HEK293 (cell line): ENCODE measurements around the gene SHC4.

ENCODE experiments used
- FEZF1 ChIP-seq: fragments of 450-650 bp; formaldehyde crosslinking; IDR thresholded peaks from 2 replicates; pipeline ENCODE4 v1.5.1; 2016; ENCODE audit warnings: missing biosample characterization, missing genetic modification characterization
- HOXD13 ChIP-seq: sonication (generic); formaldehyde crosslinking; IDR thresholded peaks from 2 replicates; pipeline ENCODE4 v1.8.0; 2022; ENCODE audit warnings: missing genetic modification reagents, borderline replicate concordance
- PRDM1 ChIP-seq: fragments of 450-650 bp; formaldehyde crosslinking; IDR thresholded peaks from 2 replicates; pipeline ENCODE4; 2016; ENCODE audit warnings: missing biosample characterization, missing genetic modification characterization
- PRDM4 ChIP-seq: fragments of 450-650 bp; formaldehyde crosslinking; IDR thresholded peaks from 2 replicates; pipeline ENCODE4 v1.5.1; 2017; ENCODE audit warnings: missing biosample characterization, missing genetic modification characterization
- REST ChIP-seq: fragments of 450-650 bp; formaldehyde crosslinking; IDR thresholded peaks from 2 replicates; pipeline ENCODE4 v1.5.1; 2016; ENCODE audit warnings: missing biosample characterization, missing genetic modification characterization
- SP7 ChIP-seq: fragments of 450-650 bp; formaldehyde crosslinking; IDR thresholded peaks from 2 replicates; pipeline ENCODE4 v1.5.1; 2016; ENCODE audit warnings: missing biosample characterization, missing genetic modification characterization
- TCF7L2 ChIP-seq: IDR thresholded peaks from 2 replicates; pipeline ENCODE4 v1.6.1; 2011; ENCODE audit warnings: low read depth, mild to moderate bottlenecking, inconsistent platforms, low read length, moderate library complexity, borderline replicate concordance
- ZBTB17 ChIP-seq: fragments of 450-650 bp; formaldehyde crosslinking; IDR thresholded peaks from 2 replicates; pipeline ENCODE4 v1.5.1; 2016; ENCODE audit warnings: missing biosample characterization, missing genetic modification characterization
- ZBTB26 ChIP-seq: fragments of 450-650 bp; formaldehyde crosslinking; optimal IDR thresholded peaks from 2 replicates; pipeline ENCODE3; 2016; ENCODE audit warnings: missing biosample characterization, mild to moderate bottlenecking, missing genetic modification characterization
- ZBTB44 ChIP-seq: fragments of 450-650 bp; IDR thresholded peaks from 2 replicates; pipeline ENCODE4 v1.5.1; 2018; ENCODE audit warnings: missing biosample characterization, mild to moderate bottlenecking, missing genetic modification characterization
- ZIC2 ChIP-seq: fragments of 450-650 bp; formaldehyde crosslinking; IDR thresholded peaks from 2 replicates; pipeline ENCODE4 v1.5.1; 2016; ENCODE audit warnings: missing biosample characterization, missing genetic modification characterization
- ZNF140 ChIP-seq: fragments of 450-650 bp; formaldehyde crosslinking; IDR thresholded peaks from 2 replicates; pipeline ENCODE4 v1.5.1; 2016; ENCODE audit warnings: missing biosample characterization, missing genetic modification characterization
- ZNF157 ChIP-seq: fragments of 450-650 bp; formaldehyde crosslinking; IDR thresholded peaks from 2 replicates; pipeline ENCODE4 v1.5.1; 2016; ENCODE audit warnings: missing biosample characterization, missing genetic modification characterization
- ZNF16 ChIP-seq: fragments of 450-650 bp; formaldehyde crosslinking; IDR thresholded peaks from 2 replicates; pipeline ENCODE4 v1.5.1; 2016; ENCODE audit warnings: low read depth, missing biosample characterization, missing genetic modification characterization
- ZNF18 ChIP-seq: fragments of 450-650 bp; formaldehyde crosslinking; IDR thresholded peaks from 2 replicates; pipeline ENCODE4 v1.5.1; 2016; ENCODE audit warnings: missing biosample characterization, missing genetic modification characterization
- ZNF223 ChIP-seq: fragments of 450-650 bp; formaldehyde crosslinking; IDR thresholded peaks from 2 replicates; pipeline ENCODE4 v1.5.1; 2016; ENCODE audit warnings: missing biosample characterization, missing genetic modification characterization
- ZNF324 ChIP-seq: fragments of 450-650 bp; formaldehyde crosslinking; IDR thresholded peaks from 2 replicates; pipeline ENCODE4 v1.5.1; 2016; ENCODE audit warnings: missing biosample characterization, missing genetic modification characterization
- ZNF426 ChIP-seq: fragments of 450-650 bp; formaldehyde crosslinking; IDR thresholded peaks from 2 replicates; pipeline ENCODE4 v1.5.1; 2017; ENCODE audit warnings: missing biosample characterization, missing genetic modification characterization, mild to moderate bottlenecking, inconsistent platforms, moderate library complexity
- ZNF548 ChIP-seq: fragments of 450-650 bp; formaldehyde crosslinking; IDR thresholded peaks from 2 replicates; pipeline ENCODE4 v1.5.1; 2016; ENCODE audit warnings: missing biosample characterization, missing genetic modification characterization
- ZNF560 ChIP-seq: fragments of 450-650 bp; formaldehyde crosslinking; IDR thresholded peaks from 2 replicates; pipeline ENCODE4 v1.5.1; 2017; ENCODE audit warnings: missing biosample characterization, missing genetic modification characterization, borderline replicate concordance
- ZNF561 ChIP-seq: fragments of 450-650 bp; IDR thresholded peaks from 2 replicates; pipeline ENCODE4 v1.5.1; 2018; ENCODE audit warnings: missing biosample characterization, missing genetic modification characterization, borderline replicate concordance
- ZNF596 ChIP-seq: fragments of 450-650 bp; IDR thresholded peaks from 2 replicates; pipeline ENCODE4 v1.5.0; 2018; ENCODE audit warnings: missing biosample characterization, mild to moderate bottlenecking, missing genetic modification characterization, moderate library complexity
- ZNF629 ChIP-seq: fragments of 450-650 bp; formaldehyde crosslinking; IDR thresholded peaks from 2 replicates; pipeline ENCODE4 v1.5.1; 2017; ENCODE audit warnings: missing biosample characterization, missing genetic modification characterization
- ZNF677 ChIP-seq: fragments of 450-650 bp; IDR thresholded peaks from 2 replicates; pipeline ENCODE4 v1.5.0; 2018; ENCODE audit warnings: missing biosample characterization, mild to moderate bottlenecking, missing genetic modification characterization, moderate library complexity
- ZNF704 ChIP-seq: fragments of 450-650 bp; formaldehyde crosslinking; IDR thresholded peaks from 2 replicates; pipeline ENCODE4 v1.5.1; 2016; ENCODE audit warnings: missing biosample characterization, missing genetic modification characterization
- ZNF776 ChIP-seq: fragments of 450-650 bp; formaldehyde crosslinking; IDR thresholded peaks from 2 replicates; pipeline ENCODE4 v1.5.0; 2017; ENCODE audit warnings: missing biosample characterization, missing genetic modification characterization, borderline replicate concordance
- ZNF843 ChIP-seq: fragments of 450-650 bp; formaldehyde crosslinking; IDR thresholded peaks from 2 replicates; pipeline ENCODE4 v1.5.1; 2016; ENCODE audit warnings: missing biosample characterization, missing genetic modification characterization
- ZSCAN5A ChIP-seq: fragments of 450-650 bp; formaldehyde crosslinking; IDR thresholded peaks from 2 replicates; pipeline ENCODE4 v1.5.1; 2016; ENCODE audit warnings: missing biosample characterization, missing genetic modification characterization

SHC4 gene

GRCh38 chr15:48850648-48851047, 113.1 kb downstream of the SHC4 start (continued):
- TF ChIP-seq TCF7L2 (peak; percentile 86; the same call in 1 of the 2 replicates), ZNF677 (tag by site-specific recombination) (no peak), ZNF560 (tag by site-specific recombination) (no peak), ZNF629 (tag by site-specific recombination) (no peak), ZNF157 (tag by site-specific recombination) (no peak), ZNF426 (no peak), FEZF1 (tag by site-specific recombination) (peak; percentile 46; the same call in 1 of the 2 replicates), ZNF548 (tag by site-specific recombination) (no peak), ZIC2 (no peak), ZNF16 (tag by site-specific recombination) (no peak), ZNF140 (tag by site-specific recombination) (no peak), HOXD13 (no peak), ZNF561 (tag by site-specific recombination) (no peak), ZNF704 (tag by site-specific recombination) (no peak), ZBTB44 (tag by site-specific recombination) (no peak), SP7 (peak; percentile 35; the same call in 1 of the 2 replicates), ZNF324 (tag by site-specific recombination) (no peak), ZNF843 (tag by site-specific recombination) (peak; percentile 72; the same call in 1 of the 2 replicates), ZNF223 (tag by site-specific recombination) (no peak), ZNF18 (tag by site-specific recombination) (no peak), REST (no peak), ZBTB17 (tag by site-specific recombination) (no peak), ZSCAN5A (tag by site-specific recombination) (no peak), ZNF776 (tag by site-specific recombination) (no peak), PRDM1 (tag by site-specific recombination) (no peak), PRDM4 (no peak), ZNF596 (tag by site-specific recombination) (no peak), ZBTB26 (tag by site-specific recombination) (no peak)
